ENCODE results near the gene MAN1A1.

MAN1A1 gene

DNA sequence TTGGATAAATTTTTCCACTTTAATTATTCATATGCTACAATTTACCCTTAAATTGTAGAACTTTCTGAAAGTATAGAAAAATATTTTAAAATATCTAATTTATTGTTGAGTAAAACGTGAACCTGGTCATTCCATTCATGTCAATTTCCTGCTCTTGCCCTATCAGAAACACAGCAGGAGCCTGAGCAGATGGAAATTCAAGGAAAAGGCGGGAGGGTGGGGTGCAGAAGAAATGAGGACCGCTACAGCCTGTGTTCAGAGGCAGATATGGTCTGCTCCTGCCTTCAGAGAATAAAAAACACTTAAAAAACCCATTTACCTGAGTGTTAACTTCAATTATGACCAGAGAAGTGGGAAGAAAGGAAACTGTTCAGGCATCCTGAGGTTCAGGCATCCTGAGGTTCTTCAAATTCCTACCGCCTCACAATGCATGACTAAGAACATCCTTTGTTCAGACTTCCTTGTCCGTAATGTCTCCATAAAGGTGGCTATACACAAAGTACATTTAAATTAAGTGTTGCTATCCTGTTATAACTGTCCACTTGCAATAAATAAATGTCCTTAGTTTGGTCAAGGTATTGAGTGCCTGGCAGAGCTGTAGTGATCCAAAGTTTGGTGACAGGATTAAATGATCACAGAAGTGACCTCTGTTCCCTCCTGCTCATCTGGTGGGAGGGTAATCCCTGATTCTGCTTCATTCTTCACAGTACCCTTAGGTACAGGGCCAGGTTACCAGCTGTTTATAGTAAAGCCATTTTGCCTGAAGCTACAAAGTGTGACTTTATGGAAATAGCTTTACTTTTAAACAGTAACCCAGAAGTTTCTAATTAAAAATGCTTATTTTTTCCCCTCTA lies 109.1 kb downstream of the MAN1A1 start:
- DNase-seq (ENCODE audit: low read depth, low spot score) = no peak
- Histone ChIP-seq H3K36me3 (ENCODE audit: control insufficient read depth, insufficient read depth, low read length) (no peaks in the 10 kb centered on the region), H3K9me3 (ENCODE audit: control insufficient read depth, insufficient read depth, low read length) (no peaks in the 10 kb centered on the region), H3K27me3 (ENCODE audit: control insufficient read depth, insufficient read depth, low read length) (no peaks in the 10 kb centered on the region), H3K27ac (ENCODE audit: low read length) (no peak overlapping the region), H3K4me1 (ENCODE audit: control insufficient read depth, insufficient read depth, low read length) (peaks cover 1% of the 10 kb centered on the region; the same call in 1 of the 2 replicates), H3K4me3 (ENCODE audit: low read length) (no peak overlapping the region)
- WGBS (ENCODE audit: insufficient coverage, insufficient read length) = no CpG with 5 or more reads among the region's 5 CpGs

DNA sequence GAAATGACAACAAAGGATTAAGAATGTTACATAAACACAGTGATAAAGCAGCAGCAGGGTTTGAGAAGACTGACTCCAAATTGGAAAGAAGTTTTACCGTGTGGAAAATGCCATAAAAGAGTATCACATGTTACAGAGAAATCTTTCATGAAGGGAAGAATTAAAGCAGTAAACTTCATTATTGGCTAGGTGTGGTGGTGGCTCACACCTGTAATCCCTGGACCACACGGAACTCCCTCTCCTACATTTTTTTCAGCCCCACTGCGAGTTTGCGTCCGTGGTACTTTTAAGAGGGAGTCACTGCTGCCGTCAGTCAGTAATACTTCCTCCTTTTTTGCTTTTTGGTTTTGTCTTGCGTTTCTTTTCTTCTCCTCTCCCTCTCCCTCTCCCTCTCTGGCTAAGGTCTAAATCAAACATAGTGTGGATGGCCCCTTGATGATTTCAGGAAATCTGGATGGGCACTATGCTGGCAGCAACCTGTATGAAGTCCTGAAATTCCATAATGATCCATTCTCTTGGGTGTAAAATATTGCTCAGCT lies 112.3 kb downstream of the MAN1A1 start:
- WGBS (ENCODE audit: insufficient coverage, insufficient read length) = no CpG with 5 or more reads among the region's 7 CpGs
- Histone ChIP-seq H3K4me1 (ENCODE audit: control insufficient read depth, insufficient read depth, low read length) (peaks cover 1% of the 10 kb centered on the region; the same call in 1 of the 2 replicates), H3K36me3 (ENCODE audit: control insufficient read depth, insufficient read depth, low read length) (no peaks in the 10 kb centered on the region), H3K27me3 (ENCODE audit: control insufficient read depth, insufficient read depth, low read length) (no peaks in the 10 kb centered on the region), H3K4me3 (ENCODE audit: low read length) (no peak overlapping the region), H3K9me3 (ENCODE audit: control insufficient read depth, insufficient read depth, low read length) (no peaks in the 10 kb centered on the region), H3K27ac (ENCODE audit: low read length) (no peak overlapping the region)
- DNase-seq (ENCODE audit: low read depth, low spot score) = no peak

DNA sequence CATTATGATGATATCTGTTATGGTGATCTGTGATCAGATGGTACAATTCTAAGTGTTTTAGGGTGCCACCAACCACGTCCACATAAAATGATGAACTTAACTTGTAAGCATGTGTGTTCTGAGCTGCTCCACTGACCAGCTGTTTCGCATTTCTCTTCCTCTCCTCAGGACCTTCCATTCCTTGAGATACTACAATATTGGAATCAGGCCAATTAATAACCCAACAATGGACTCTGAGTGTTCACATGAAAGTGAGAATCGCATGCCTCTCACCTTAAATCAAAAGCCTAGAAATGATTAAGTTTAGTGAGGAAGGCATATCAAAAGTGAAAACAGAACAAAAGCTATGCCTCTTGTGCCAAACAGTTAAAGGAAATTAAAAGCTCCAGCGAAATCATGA lies 114.6 kb downstream of the MAN1A1 start:
- no CpG with 5 or more reads among the region's 4 CpGs for WGBS (ENCODE audit: insufficient coverage, insufficient read length)
- DNase-seq (ENCODE audit: low read depth, low spot score) = no peak
- Histone ChIP-seq H3K36me3 (ENCODE audit: control insufficient read depth, insufficient read depth, low read length) (no peaks in the 10 kb centered on the region), H3K27ac (ENCODE audit: low read length) (no peak overlapping the region), H3K4me1 (ENCODE audit: control insufficient read depth, insufficient read depth, low read length) (no peaks in the 10 kb centered on the region), H3K4me3 (ENCODE audit: low read length) (no peak overlapping the region), H3K27me3 (ENCODE audit: control insufficient read depth, insufficient read depth, low read length) (no peaks in the 10 kb centered on the region), H3K9me3 (ENCODE audit: control insufficient read depth, insufficient read depth, low read length) (no peaks in the 10 kb centered on the region)

DNA sequence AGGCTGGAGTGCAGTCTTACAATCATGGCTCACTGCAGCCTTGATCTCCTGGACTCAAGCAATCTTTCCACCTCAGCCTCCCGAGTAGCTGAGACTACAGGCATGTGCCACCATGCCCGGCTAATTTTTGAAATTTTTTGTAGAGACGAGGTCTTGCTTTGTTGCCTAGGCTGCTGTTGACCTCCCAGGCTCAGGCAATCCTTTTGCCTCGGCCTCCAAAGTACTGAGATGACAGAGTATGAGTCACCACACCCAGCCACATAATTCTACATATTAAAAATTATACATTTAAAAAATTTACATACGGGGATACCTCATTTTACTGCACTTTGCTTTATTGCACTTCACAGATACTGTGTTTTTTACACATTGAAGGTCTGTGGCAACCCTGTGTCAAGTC lies 115.1 kb downstream of the MAN1A1 start:
- no peaks in the 10 kb centered on the region for H3K9me3 ChIP-seq (ENCODE audit: control insufficient read depth, insufficient read depth, low read length)
- no peak overlapping the region for H3K4me3 ChIP-seq (ENCODE audit: low read length)
- no peak overlapping the region for H3K27ac ChIP-seq (ENCODE audit: low read length)
- no peaks in the 10 kb centered on the region for H3K4me1 ChIP-seq (ENCODE audit: control insufficient read depth, insufficient read depth, low read length)
- H3K27me3 ChIP-seq (ENCODE audit: control insufficient read depth, insufficient read depth, low read length) = no peaks in the 10 kb centered on the region
- WGBS (ENCODE audit: insufficient coverage, insufficient read length) = 100% methylated on average over 1 of the region's 5 CpGs
- no peaks in the 10 kb centered on the region for H3K36me3 ChIP-seq (ENCODE audit: control insufficient read depth, insufficient read depth, low read length)
- DNase-seq (ENCODE audit: low read depth, low spot score) = no peak

DNA sequence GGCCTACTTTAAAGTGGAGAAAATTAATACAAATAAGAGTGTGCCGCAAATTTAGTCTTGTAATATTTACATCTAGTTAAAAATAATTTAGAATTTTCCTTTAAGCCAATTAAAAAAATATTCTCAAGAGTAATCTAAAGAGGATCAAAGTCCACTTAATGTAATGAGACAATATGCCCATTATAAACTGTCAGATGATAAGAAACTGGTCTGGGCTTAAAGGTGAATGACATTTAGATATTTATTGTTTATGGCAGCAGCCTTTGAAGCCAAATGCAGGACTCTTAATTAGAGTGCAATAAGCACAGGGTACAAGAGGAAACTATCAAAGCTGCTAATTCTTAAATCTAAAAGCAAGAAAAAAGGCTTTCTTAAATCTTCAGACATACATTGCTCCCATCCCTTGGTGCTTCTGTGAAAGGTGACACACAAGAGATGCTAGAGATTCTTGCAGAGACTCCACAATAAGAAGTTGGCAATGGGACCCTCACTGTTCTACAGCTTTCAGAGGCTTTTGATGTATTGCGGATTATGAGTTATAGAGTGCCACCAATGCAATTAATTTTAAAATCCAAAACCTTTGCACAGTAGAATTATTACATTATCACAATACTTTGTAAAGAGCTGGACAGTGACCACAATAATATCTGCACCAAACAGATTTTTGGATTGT lies 116.1 kb downstream of the MAN1A1 start:
- H3K27ac ChIP-seq (ENCODE audit: low read length) = no peak overlapping the region
- no peaks in the 10 kb centered on the region for H3K9me3 ChIP-seq (ENCODE audit: control insufficient read depth, insufficient read depth, low read length)
- no peaks in the 10 kb centered on the region for H3K36me3 ChIP-seq (ENCODE audit: control insufficient read depth, insufficient read depth, low read length)
- no peaks in the 10 kb centered on the region for H3K4me1 ChIP-seq (ENCODE audit: control insufficient read depth, insufficient read depth, low read length)
- no peak overlapping the region for H3K4me3 ChIP-seq (ENCODE audit: low read length)
- no CpG with 5 or more reads among the region's 2 CpGs for WGBS (ENCODE audit: insufficient coverage, insufficient read length)
- DNase-seq (ENCODE audit: low read depth, low spot score) = no peak
- H3K27me3 ChIP-seq (ENCODE audit: control insufficient read depth, insufficient read depth, low read length) = no peaks in the 10 kb centered on the region

DNA sequence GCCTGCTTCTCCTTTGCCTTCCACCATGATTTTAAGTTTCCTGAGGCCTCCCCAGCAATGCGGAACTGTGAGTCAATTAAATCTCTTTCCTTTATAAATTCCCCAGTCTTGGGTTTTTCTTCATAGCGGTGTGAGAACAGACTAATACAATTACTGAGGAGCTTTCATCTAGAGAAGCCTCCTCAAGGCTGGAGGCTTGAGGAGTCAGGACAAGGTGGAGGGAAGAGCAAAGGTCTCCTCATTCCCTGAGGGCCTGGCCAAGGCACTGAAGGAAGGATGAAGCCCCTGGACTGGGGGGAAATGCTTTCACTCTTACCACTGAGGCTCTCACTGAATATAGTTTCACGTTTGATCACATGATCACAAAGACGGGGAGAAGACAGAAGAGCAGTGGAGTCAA lies 118.2 kb downstream of the MAN1A1 start:
- WGBS (ENCODE audit: insufficient coverage, insufficient read length) = no CpG with 5 or more reads among the region's 4 CpGs
- Histone ChIP-seq H3K27me3 (ENCODE audit: control insufficient read depth, insufficient read depth, low read length) (no peaks in the 10 kb centered on the region), H3K36me3 (ENCODE audit: control insufficient read depth, insufficient read depth, low read length) (no peaks in the 10 kb centered on the region), H3K9me3 (ENCODE audit: control insufficient read depth, insufficient read depth, low read length) (no peaks in the 10 kb centered on the region), H3K4me1 (ENCODE audit: control insufficient read depth, insufficient read depth, low read length) (no peaks in the 10 kb centered on the region), H3K27ac (ENCODE audit: low read length) (no peak overlapping the region), H3K4me3 (ENCODE audit: low read length) (no peak overlapping the region)
- no peak for DNase-seq (ENCODE audit: low read depth, low spot score)

DNA sequence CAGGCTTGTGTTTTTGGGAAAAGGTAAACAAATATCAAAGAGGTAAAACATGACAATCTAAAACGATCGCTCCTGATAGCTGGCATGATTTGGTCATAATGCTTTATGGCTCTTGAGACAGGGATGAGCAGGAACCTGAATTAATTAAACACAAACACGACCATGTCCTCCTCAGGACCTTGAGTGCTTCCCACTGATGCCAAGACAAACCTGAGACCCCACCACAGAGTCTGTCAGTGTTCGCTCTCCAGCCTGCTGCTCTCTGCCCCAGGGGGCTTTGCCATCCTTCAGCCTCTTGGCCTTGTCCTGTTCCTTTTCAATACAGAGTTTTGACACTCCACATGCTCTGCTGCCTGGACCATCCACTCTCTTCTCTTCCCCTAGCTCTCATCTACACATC lies 119.4 kb downstream of the MAN1A1 start:
- no peaks in the 10 kb centered on the region for H3K27me3 ChIP-seq (ENCODE audit: control insufficient read depth, insufficient read depth, low read length)
- no peak for DNase-seq (ENCODE audit: low read depth, low spot score)
- no peaks in the 10 kb centered on the region for H3K9me3 ChIP-seq (ENCODE audit: control insufficient read depth, insufficient read depth, low read length)
- no peak overlapping the region for H3K4me3 ChIP-seq (ENCODE audit: low read length)
- H3K27ac ChIP-seq (ENCODE audit: low read length) = no peak overlapping the region
- no peaks in the 10 kb centered on the region for H3K36me3 ChIP-seq (ENCODE audit: control insufficient read depth, insufficient read depth, low read length)
- H3K4me1 ChIP-seq (ENCODE audit: control insufficient read depth, insufficient read depth, low read length) = no peaks in the 10 kb centered on the region
- no CpG with 5 or more reads among the region's 4 CpGs for WGBS (ENCODE audit: insufficient coverage, insufficient read length)

DNA sequence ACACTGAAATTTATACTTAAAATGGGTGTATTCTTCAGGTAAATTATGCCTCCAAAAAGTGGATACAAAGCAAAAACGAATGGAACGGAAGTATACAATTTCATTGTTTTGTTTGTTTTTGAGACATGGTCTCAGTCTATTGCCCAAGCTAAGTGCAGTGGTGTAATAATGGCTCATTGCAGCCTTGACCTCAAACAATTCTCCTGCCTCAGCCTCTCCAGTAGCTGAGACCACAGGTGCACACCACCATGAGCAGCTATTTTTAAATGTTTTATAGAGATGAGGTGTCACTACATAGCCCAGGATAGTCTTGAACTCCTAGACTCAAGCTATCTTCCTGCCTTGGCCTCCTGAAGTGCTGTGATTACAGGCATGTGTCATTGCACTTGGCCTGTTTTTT lies 122.2 kb downstream of the MAN1A1 start:
- whole genome bisulfite sequencing (ENCODE audit: insufficient coverage, insufficient read length) = no CpG with 5 or more reads among the region's 2 CpGs
- Histone ChIP-seq H3K4me1 (ENCODE audit: control insufficient read depth, insufficient read depth, low read length) (no peaks in the 10 kb centered on the region), H3K9me3 (ENCODE audit: control insufficient read depth, insufficient read depth, low read length) (no peaks in the 10 kb centered on the region), H3K27me3 (ENCODE audit: control insufficient read depth, insufficient read depth, low read length) (no peaks in the 10 kb centered on the region), H3K27ac (ENCODE audit: low read length) (no peak overlapping the region), H3K4me3 (ENCODE audit: low read length) (no peak overlapping the region), H3K36me3 (ENCODE audit: control insufficient read depth, insufficient read depth, low read length) (no peaks in the 10 kb centered on the region)
- DNase-seq (ENCODE audit: low read depth, low spot score) = no peak

DNA sequence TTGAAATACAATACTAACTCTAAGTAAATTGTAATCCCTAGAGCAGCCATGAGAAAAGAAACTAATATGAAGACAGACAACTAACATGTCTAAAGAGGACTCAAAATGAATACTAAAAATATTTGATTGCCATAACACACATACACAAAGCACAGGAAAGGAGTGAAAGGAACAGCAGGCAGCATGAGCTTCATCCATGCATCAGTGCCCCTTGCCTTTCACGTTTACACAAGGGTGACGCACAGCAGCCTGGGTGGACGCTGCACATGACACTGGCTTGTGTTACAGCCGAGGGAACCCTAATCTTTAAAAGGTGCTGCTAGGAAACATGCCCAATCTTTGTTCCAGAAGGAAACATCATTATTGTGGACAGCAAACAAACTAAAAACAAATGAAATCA lies 123.5 kb downstream of the MAN1A1 start:
- H3K9me3 ChIP-seq (ENCODE audit: control insufficient read depth, insufficient read depth, low read length) = no peaks in the 10 kb centered on the region
- DNase-seq (ENCODE audit: low read depth, low spot score) = no peak

DNA sequence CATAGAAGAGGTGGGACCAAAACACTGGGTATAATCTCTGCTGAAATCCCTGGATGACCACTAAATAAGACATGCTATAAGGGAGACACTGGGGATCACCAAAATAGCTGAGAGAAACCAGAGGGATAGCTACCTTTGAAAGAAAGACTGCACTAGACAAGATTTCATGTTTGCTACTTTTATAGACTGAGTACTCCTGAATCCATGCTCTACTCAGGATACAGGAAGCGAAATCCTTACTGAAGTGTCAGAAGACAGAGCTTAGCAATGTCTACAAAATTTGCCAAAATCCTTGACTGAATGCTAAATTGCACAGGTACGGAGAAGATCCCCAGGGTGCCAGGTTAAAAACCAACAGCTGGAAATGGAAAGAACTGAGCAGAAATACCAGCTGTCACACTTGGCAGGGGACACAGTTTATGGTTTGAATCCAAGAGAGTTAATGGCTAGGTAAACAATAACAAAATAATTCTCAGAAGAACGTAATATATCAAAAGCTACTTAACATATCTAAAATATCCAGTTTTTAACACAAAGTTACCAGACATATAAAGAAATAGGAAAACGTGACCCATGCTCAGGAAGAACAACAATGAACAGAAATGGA lies 125.4 kb downstream of the MAN1A1 start:
- no CpG with 5 or more reads among the region's 4 CpGs for WGBS (ENCODE audit: insufficient coverage, insufficient read length)
- Histone ChIP-seq H3K36me3 (ENCODE audit: control insufficient read depth, insufficient read depth, low read length) (no peaks in the 10 kb centered on the region), H3K27me3 (ENCODE audit: control insufficient read depth, insufficient read depth, low read length) (no peaks in the 10 kb centered on the region), H3K27ac (ENCODE audit: low read length) (no peak overlapping the region), H3K4me3 (ENCODE audit: low read length) (no peak overlapping the region), H3K4me1 (ENCODE audit: control insufficient read depth, insufficient read depth, low read length) (no peaks in the 10 kb centered on the region), H3K9me3 (ENCODE audit: control insufficient read depth, insufficient read depth, low read length) (no peaks in the 10 kb centered on the region)
- no peak for DNase-seq (ENCODE audit: low read depth, low spot score)

More for the DNA sequence above, 123.5 kb downstream of the MAN1A1 start:
- Histone ChIP-seq H3K27me3 (ENCODE audit: control insufficient read depth, insufficient read depth, low read length) (no peaks in the 10 kb centered on the region), H3K4me3 (ENCODE audit: low read length) (no peak overlapping the region), H3K27ac (ENCODE audit: low read length) (no peak overlapping the region), H3K36me3 (ENCODE audit: control insufficient read depth, insufficient read depth, low read length) (no peaks in the 10 kb centered on the region), H3K4me1 (ENCODE audit: control insufficient read depth, insufficient read depth, low read length) (no peaks in the 10 kb centered on the region)
- no CpG with 5 or more reads among the region's 4 CpGs for WGBS (ENCODE audit: insufficient coverage, insufficient read length)
